ENCODE measurements around the gene SFT2D3.
A peak's percentile ranks its signal among the peaks of the same experiment; 100 is the strongest.

Gene SFT2D3

DNA sequence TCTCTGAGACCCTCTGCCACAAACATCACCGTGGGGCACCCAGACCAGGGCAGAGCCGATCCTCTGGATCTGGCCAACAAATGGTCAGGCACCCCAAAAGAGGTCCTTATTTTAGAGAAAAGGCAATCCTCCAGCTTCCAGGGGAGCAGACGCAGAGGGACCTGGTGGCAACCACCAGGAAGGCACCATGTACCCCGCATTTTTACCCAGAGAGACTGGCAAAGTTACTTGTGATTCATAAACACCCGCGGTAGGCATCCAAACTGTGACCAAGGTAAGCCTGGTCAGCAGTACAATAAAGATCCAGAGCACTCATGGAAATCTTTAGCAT, 36.4 kb upstream of the SFT2D3 start:
- DNase-seq, result peak; percentile 41

DNA sequence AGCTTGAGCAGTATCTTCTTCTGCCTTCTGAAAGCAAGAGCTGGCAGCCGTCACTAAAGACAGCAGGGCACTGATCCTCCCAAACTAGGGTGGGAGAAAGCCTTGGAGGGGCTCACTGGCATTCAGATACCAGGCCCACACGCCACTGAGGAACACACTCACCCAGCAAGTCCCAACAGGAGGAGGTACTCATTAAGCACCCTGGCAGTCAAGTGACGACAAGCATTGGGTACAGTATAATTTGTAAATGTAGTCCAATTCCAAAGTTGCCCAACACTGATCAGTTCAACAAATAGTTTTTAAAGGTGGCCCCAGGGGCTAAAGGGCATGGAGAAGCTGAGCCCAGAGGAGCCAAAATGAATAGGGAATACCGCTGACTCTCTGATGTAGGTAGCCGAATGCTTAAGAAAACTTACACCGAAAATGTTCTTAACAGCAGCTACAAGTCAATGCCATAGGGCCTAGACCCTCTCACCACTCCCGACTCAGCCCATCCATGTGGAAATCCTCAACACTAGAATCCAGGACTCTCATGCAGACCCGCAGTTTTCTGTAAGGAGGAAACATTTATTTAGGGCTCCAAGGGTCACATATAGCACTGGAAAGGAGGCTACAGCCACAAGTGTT, 35.9 kb upstream of the SFT2D3 start:
- DNase-seq, result no peak

DNA sequence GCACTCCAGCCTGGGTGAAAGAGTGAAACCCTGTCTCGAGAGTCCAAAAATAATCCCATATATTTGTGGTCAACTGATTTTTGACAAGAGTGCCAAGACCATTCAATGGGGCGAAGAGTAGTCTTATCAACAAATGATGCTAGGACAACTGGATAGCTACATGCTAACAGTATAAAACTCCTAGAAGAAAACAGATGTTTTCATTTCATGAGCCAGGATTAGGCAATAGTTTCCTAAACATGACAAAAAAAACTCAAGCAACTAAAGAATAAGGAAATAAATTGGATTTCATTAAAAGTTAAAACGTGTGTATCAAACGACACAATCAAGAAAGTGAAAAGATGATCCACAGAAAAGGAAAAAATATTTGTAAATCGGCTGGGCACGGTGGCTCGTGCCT, 32.2 kb upstream of the SFT2D3 start:
- DNase-seq, result no peak

DNA sequence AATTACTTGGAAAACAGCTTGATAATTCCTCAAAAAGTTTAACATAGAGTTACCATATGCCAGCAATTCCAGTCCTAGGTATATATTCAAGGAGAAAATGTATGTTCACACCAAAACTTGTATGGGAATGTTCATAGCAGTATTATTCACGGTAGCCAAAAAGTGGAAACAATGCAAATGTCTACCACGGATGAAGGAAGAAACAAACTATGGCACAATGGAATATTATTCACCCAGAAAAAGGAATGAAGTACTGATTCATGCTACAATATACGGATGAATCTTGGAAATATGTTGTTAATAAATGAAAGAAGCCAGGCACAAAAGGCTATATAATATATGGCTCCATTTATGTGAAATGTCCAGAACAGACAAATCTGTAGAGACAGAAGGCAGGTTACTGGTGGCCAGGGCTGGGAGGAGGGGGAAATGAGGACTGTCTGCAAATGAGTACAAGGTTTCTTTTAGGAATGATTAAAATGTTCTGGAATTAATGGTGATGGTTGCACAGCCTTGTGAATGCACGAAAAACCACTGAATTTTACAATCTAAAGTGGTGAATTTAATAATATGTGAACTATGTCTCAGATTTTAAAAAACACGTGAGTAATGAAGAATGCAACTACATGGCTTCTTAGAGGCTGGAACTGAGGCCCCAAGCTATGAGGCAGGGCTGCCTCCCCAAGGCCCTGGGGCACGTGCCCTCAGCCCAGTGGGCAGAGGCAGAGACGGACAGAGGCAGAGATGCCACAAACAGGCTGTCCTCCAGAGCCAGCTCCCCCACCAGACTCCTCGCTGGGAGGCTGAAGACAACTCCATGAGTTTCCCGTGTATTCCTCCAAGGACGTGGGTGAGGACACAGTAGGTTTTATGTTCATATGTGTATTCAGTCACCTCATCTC, 31.0 kb upstream of the SFT2D3 start:
- no peak for DNase-seq

DNA sequence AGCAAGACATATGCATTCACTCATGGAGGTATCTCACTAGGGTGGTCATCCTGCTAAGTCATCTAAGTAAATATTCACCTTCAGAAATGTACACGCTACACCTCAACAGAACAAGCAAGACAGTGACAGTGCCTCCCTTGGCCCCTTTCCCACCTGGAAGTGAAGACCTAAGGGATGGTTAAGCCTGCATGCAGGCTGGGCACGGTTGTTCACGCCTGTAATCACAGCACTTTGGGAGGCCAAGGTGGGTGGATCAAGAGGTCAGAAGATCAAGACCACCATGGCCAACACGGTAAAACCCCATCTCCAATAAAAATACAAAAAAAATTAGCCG, 30.4 kb upstream of the SFT2D3 start:
- no peak for DNase-seq

DNA sequence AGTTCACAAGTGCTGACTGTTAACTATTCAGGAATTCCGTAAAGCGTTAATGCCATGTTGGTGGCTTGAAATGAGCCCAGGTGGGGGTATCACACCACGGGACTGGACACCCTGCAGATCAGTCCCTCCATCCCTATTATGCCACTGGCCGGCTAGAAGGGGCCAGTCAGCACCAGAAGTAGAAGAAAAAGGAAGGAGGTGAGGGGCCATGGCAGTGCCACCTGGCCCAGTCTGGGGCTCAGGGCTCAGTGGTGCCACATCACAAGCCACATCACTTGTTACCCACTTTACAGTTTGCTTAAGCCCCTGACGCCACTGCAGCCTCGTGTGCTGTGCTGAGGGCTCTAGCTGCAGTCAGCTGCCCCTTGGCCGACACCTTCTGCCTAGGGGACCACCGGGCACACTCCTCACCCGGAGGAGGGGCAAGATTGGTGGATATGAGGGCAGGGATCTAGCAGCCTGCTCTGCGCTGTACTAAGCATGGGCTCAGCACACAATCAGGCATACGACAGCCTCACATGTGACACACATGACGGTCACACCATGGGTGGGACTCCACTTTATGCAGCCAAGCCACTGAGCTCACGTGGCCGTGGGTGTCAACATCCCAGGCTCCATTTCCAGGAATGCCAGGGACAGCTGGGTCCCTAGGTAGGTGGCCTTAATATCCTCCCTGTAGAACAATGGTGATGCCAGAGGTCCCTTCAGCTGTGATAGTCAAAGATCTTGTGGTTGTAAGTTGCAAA, 29.6 kb upstream of the SFT2D3 start:
- no peak for DNase-seq

DNA sequence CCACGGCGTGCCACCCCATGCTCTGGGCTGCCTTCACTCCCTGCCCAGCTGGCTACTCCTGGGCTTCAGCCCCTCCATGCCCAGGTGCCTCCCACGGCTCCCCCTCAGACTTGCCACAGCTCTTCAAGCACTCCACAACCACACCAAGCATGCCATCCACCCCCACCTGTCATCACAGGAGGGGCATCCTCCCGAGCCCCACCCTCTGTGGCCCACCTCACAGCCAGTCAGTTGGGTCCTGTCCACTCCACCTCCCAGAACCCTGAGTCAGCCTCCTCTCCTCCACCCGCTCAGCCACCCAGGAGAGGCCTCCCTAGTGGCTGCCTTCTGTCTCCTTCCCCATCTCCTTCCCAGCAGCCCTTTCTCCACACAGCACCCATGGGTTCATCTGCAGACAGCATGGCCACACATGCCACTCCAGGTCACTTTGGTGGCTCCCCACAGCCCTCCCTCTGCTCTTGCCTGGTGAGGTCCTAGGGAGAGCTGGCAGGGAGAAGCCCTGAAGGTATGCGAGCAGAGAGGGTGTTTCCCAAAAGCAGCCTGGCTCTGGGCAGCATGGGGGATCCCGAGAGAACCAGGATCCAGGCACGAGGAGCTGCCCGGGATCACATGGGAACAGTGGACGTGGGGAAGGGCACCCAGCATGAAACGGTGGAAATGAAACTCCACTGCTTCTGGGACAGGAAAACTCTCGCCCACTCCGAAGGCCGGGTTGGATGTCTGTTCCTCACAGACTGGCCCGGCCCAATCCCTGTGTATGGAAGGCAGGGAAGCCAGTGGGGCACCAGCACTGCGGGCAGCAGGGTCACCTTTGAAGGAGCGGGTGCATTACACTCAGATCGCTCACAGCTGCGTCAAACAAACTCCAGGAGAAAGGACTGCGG, 28.7 kb upstream of the SFT2D3 start:
- no peak for DNase-seq

DNA sequence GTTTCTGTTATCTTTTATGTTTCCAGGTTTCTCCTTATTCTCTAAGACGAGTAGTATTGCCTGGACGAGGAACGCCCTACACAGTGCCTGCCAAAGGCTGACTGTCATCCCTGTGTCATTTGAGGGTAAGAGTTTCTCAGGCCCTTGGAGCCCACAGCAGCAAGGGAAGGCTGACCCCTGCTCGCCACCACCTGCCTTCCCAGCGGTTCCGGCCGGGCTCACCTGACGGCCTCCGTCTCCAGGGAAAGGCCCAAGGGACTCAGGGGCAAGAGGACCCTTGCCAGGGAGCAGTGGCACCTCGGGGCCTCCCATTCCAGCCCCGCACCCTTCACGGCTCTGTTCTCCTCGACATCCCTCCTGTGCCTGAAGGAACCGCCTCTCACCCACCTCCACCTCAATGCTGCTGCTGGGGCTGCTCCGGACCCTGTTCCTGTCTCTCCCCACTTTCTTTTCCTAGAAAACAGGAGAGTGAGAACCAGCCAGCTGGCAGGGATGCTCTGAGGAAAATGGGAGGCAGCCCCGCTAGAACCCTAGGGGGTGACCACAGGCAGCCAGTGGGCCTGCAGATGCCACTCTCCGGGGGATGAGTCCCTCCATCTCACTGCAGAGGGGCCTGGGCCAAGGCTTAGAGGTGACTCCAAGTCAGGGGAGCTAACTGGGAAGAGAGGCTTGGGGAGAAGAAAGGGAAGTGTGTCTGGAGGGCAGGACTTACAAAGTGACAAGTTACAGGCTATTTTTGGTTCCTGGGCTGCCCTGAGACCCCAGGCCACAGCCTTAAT, 27.8 kb upstream of the SFT2D3 start:
- no peak for DNase-seq

DNA sequence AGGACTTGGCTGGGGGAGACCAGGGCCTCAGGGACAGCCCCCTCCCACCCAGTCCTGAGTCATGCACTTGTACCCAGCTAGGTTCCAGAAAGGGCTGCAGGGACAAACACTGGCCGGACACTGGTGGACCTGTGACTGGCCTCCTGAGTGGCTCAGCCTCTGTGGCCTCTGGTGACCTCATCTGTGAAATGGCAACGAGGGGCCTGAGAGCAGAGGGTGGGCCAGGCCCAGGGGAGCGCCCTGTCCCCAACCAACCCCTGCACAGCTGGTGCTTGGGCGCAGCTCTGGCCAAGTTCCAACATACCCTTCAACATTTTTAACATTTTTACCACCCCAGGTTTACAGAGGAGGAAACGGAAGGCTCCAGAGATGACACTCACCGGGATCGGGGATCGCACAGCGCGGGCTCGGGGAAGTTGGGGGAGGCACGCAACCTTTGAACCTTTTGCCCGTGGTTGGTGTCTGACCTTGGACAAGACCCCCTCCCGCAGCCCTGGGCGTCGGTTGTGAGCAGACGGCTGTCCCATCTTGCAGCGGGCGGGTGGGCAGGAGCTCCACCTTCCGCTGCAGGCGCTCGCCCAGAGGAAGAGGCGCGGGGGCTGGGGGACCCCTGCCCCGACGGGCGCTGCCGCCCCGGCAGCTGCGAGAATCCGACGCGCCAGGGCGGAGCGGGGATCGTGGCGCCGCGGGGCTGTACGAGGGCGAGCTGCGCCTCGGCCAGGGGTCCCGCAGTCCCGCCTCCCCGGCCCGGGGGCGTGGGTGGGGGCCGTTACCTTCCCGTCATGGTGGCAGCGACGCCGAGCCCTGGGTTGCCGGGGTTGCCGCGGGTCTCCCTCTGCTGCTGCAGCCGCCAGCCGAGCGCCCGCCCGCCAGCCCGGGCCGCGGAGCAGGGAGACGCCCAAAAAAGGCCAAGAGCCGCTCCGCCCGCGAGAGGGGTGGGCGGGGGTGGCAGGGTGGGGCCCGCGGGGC, 26.8 kb upstream of the SFT2D3 start:
- DNase-seq, result peak; percentile 53

DNA sequence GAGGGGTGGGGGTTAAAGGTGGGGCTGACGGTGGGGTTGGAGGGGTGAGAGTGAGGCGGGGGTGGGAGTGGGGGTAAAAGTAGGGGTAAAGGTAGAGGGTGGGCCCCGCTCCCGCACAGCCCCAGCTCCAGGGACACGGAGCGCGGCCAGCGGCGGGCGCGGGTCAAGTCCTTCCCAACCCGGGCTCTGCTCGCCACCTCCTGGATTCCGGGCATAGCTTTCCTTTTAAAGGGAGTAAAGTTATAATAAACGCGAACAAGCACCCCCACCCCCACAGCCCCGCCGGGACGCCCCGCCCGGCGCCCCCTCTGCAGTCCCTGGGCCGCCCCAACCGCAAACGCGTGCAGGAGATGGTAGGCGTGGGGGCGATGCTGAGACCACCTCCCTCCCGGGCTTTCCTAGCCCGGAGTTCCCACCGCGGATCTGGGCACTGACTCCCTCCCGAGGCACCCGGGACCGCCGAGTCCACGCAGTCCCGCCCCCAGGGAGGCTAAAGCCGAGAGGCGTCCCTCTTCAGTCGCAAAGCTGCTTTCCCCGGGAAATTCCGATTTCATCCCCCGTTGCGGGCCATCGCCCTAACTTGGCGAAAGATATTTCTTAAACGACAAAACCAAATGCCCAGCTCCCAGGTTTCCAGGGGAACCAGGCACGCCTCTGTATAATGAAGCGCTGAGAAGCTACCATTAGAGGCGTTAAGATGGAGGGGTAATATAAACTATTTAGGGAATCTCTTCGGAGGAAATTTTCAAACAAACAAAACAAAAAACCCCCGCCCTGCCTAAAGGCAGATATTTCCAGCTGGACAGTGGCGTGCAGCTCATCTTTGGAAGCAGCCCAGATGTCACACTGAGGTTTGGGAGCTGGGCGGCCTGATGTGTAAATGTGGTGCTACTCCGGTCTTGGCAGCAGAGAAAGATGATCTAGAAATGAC, 25.7 kb upstream of the SFT2D3 start, which contains the start of gene LIMS2:
TSS of gene LIMS2 (minus strand) at position 200 of the 931 bp plus-strand sequence. CDS start 506 bp downstream, outside the sequence.
- peak; percentile 52 for DNase-seq

DNA sequence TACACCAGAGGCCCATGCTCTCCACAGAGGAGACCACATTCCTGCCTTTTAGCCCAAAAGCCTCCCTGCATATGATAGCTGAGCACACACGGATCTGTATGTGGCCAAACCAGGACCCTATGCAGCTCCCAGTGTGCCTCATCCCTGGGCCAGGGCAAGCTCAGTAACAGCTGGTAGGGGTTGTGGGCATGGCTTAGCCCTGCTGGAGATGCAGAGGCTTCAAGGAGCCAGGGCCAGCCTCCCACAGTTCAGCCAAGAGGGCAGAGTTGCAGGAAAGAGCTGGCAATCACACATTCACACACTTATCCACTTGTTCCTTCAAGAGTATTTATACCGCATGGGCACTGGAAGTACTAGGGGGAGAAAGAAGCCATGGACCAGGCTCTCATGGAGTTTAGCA, 24.4 kb upstream of the SFT2D3 start:
- DNase-seq, result no peak

DNA sequence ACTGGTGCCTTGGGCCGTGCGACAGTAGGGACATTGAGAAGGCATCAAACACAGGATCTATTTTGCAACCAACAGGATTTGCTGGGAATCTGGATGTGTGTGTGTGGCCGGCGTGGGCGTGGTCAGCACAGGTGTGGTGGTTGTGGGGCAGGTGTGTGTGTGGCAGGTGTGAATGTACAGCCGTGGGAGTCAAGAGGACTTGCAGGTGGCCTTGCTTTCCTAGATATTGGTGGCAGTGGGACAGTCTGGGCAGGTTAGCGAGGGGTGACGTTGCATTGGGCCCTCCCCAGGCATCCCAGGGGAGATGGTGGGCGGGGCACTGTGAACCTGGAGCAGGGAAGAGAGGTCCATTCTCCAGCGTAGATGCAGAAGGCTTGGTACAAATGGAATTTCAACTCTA, 22.8 kb upstream of the SFT2D3 start:
- no peak for DNase-seq

DNA sequence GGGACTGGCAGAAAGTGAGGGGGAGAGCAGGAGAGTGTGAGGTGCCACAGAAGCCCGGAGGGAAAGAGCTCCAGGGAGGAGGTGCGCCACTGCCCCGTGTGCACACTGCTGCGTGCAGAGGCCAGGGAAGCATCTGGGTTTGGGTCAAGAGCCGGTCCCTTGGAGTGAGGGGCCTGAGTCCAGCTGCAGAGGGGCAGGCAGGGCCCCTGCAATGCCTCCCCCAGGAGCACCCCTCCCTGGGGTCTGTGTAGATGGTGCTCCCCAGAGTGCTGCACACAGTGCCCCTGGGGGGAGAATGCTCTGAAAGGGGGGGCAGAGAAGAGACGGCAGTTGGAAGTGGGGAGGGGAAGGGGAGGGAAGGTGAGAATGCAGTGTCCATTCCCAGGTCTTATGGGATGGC, 22.3 kb upstream of the SFT2D3 start:
- DNase-seq, result no peak

DNA sequence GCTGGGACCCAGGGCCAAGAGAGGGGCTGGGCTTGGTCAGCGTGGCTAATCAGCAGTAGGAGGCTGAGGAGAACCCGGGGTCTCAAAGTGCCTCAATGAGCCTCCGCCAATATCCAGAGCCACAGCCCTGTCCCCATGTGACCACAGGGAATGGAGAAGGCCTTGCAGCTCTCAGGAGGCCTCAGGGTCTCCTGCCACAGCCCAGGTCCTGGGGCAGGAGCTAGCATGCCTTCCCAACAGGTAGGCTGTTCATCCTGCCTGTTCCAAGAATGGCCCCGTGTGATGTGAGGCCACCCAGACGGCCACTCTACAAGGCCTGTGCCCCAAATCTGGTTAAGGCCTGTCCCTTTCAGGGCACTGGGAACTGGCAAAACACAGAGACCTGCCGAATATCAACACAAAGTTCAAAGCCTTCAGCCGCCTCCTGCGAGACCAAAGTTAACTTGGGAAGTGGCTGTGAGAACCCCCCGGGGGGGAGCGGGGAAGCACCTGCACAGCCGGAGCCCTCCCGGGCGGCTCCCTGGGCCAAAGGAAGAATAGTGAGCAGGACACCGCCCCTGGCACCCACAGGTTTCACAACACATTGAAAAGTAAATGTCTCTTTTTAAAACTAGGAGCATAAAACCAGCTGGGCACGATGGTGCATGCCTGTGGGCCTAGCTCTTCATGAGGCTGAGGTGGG, 21.5 kb upstream of the SFT2D3 start:
- no peak for DNase-seq

DNA sequence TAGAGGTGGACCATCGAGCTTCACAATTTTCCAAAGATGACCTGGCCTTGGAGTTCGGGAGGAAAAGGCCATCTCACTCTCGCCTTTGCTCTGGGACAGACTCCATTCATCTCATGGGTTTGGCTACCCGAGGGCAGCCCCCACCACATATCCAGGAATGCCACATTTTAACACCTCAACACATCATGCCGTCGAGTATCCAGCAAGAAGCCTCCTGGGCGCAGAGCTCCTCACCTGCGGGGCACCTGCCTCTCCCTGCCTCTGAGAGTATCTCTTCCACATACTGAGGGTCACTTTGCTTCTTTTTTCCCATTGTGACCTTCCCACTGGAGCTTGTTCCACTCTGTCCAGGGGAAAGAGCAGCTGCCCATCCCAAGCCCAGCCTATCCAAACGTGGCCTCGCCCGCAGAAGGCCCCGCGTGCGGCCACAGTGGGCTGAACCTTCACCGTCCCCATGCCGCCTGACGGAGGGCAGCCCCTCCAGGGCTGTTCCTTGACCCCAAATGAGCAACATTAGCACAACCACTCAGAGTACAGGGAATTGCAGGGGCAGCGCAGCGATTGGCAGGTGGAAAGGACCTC, 20.5 kb upstream of the SFT2D3 start:
- DNase-seq, result no peak

DNA sequence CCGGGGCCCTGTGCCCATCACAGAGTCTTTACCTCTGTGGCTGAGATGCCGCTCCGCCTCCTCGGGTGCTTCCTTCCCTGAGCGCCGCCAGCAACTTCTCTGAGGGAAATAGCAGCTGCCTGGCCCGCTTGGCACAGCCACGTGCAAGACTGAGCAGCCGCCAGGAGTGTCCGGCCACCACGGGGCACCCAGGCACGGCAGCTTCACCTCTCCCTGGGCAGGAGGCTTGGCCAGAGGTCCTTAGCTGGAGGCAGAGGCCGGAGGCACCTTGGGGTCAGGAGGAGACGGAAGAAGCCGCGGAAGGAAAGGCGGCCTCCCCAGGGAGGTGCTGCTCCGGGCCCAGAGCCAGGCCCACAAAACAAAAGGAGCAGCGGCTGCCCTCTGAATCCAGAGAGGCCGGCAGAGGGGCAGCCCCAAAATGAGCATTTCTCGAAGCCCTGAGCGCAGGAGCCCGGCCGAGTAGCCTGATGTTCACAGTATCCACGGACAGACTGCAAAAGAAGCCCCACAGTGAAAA, 20.0 kb upstream of the SFT2D3 start:
- no peak for DNase-seq

DNA sequence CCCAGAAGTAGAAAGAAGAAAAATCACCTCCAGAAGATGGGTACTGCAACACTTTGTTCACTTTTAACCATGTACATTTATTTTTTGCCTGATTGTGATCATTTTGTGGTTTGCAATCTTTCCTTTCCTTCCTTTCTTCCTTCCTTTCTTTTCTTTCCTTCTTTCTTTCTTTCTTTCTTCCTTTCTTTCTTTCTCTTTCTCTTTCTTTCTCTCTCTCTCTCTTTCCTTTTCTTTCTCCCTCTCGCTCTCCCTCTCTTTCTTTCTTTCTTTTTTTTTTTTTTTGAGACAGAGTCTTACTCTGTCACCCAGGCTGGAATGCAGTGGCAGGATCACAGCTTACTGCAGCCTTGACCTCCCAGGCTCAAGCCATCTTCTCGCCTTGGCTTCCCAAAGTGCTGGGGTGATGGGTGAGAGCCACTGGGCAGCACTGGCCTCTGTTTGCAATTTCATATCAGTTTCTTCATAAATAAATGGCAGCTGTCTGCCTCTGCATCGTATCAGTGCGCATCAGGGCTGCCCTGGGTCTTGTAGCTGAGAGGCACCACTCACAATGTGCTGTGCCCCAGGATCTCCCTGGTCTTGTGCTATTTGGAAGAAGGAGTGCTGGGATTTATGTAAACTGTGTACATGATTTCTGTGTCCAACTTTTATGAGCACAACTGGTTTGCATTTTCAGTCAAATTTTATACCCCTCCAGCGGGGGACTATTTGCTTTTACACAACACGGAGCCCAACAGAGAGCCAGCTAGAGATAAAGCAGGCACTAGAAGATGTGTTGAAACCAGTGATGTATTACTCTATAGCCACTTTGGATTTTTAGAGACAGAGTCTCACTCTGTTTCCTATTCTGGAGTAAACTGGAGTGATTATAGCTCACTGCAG, 19.1 kb upstream of the SFT2D3 start:
- DNase-seq, result no peak
